ENCODE results near the gene DPH1. TPM values are rescaled to one million over a fixed set of nuclear protein-coding genes. Genes with fewer than 3 reads are reported as not detected.

DPH1 gene
- total and polyA plus RNA-seq, 3 donors from 2014 or later, result 32.6 to 93.3 (median 91.9) TPM

GRCh38 chr17:1997927-1998742 lies 31.8 kb upstream of the DPH1 start:
- Histone ChIP-seq H3K36me3 (ENCODE audit: low read depth, missing control alignments) (no peaks in the 10 kb centered on the region), H3K27ac (peak overlapping the region; percentile 77 to 79), H3K27me3 (no peaks in the 10 kb centered on the region), H3K4me1 (peaks cover 61% of the 10 kb centered on the region), H3K9me3 (no peaks in the 10 kb centered on the region), H3K4me3 (peak overlapping the region; percentile 51 to 66)
- intact Hi-C loops (cut with DNase I; ENCODE audit: low total_unique reads), result no loop called here
- no peak for TF ChIP-seq CTCF (IDR thresholded peaks at IDR 0.05)
- TF ChIP-seq POLR2A (IDR thresholded peaks at IDR 0.05), result no peak
- peak; percentile 56 for DNase-seq
- 4% methylated on average over 84 of the region's 92 CpGs; no CpG with 5 or more reads in 1 of the 2 donors for WGBS, 2 donors

- peaks cover 73% of the 10 kb centered on the region for H3K4me1 ChIP-seq
- H3K27me3 ChIP-seq, result no peaks in the 10 kb centered on the region
- no peaks in the 10 kb centered on the region for H3K9me3 ChIP-seq
- TF ChIP-seq CTCF (IDR thresholded peaks at IDR 0.05) (no peak), POLR2A (IDR thresholded peaks at IDR 0.05) (no peak)
- intact Hi-C loops (cut with DNase I; ENCODE audit: low total_unique reads), result no loop called here
- H3K27ac ChIP-seq, result peak overlapping the region; percentile 77 to 78
- no peak overlapping the region for H3K4me3 ChIP-seq
- 7 to 13% methylated on average over 9 to 12 of the region's 13 CpGs for WGBS, 2 donors
- DNase-seq, result peak; percentile 77
- no peaks in the 10 kb centered on the region for H3K36me3 ChIP-seq (ENCODE audit: low read depth, missing control alignments)
Measured at GRCh38 chr17:1999557-2000251, 30.2 kb upstream of the DPH1 start.

GRCh38 chr17:2002767-2003329 lies 27.1 kb upstream of the DPH1 start:
- no peak for TF ChIP-seq POLR2A (IDR thresholded peaks at IDR 0.05)
- TF ChIP-seq CTCF (IDR thresholded peaks at IDR 0.05), result no peak
- Histone ChIP-seq H3K36me3 (ENCODE audit: low read depth, missing control alignments) (no peaks in the 10 kb centered on the region), H3K9me3 (no peaks in the 10 kb centered on the region), H3K27ac (peak overlapping the region; percentile 42 to 65), H3K27me3 (no peaks in the 10 kb centered on the region), H3K4me3 (no peak overlapping the region), H3K4me1 (peaks cover 62% of the 10 kb centered on the region)
- peak; percentile 73 for DNase-seq
- 61 to 63% methylated on average over 14 to 16 of the region's 16 CpGs for WGBS, 2 donors
- intact Hi-C loops (cut with DNase I; ENCODE audit: low total_unique reads), result no loop called here

- no peak for DNase-seq
- Histone ChIP-seq H3K4me1 (peaks cover 59% of the 10 kb centered on the region), H3K27ac (peak overlapping the region; percentile 42 to 65), H3K9me3 (no peaks in the 10 kb centered on the region), H3K4me3 (no peak overlapping the region), H3K36me3 (ENCODE audit: low read depth, missing control alignments) (no peaks in the 10 kb centered on the region), H3K27me3 (no peaks in the 10 kb centered on the region)
- intact Hi-C loops (cut with DNase I; ENCODE audit: low total_unique reads), result no loop called here
- whole genome bisulfite sequencing, 2 donors, result 97 to 98% methylated on average over 9 to 13 of the region's 13 CpGs
- no peak for TF ChIP-seq CTCF (IDR thresholded peaks at IDR 0.05)
- TF ChIP-seq POLR2A (IDR thresholded peaks at IDR 0.05), result no peak
Measured at GRCh38 chr17:2003525-2003924, 26.4 kb upstream of the DPH1 start.
